ENCODE data around the gene PLPPR5.
"Not testable (repeated sequence)": the region's sequence is repeated elsewhere in the genome, so short reads cannot be mapped to it uniquely, and the experiment has no call there.

PLPPR5 gene

DNA sequence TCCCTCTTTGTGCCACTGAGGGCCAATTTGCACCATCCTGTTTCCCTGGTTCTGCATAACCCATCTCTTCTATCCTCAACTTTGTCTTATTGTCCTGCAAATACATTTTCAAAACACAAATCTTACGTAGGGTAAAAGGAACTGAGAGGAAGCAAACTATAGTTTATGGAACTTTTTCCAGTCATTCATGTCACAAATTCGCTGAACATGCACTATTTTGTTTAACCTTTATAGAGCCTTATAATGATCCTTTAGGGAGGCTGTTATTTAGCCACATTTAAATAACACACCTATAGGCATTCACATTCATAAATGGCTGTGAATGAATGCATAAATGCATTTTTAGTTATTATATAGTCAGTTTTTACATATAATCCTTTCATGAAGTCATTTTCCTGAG, 85.0 kb downstream of the PLPPR5 start:
- DNase-seq (ENCODE audit: extremely low read depth in 1 of 2, low read depth in 1 of 2): no peak

DNA sequence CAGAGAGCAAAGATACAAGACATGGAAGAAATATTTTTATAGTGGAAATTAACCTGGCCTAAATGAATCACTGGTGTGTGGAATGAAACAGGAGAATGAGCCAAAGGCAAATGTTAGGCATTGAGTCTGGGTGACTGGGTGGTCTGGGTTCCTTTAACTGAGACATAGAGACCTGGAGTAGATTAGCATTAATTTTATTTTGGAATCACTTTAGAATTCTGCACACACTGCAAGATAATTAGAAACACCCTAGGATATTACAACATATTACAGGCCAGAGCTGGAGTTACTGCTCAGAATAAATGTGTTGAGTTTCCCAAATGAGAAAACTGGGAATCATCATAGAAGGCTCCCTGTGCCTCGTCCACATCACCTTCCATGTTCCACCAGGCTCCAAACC, 85.5 kb downstream of the PLPPR5 start:
- DNase-seq (ENCODE audit: extremely low read depth in 1 of 2, low read depth in 1 of 2): no peak

DNA sequence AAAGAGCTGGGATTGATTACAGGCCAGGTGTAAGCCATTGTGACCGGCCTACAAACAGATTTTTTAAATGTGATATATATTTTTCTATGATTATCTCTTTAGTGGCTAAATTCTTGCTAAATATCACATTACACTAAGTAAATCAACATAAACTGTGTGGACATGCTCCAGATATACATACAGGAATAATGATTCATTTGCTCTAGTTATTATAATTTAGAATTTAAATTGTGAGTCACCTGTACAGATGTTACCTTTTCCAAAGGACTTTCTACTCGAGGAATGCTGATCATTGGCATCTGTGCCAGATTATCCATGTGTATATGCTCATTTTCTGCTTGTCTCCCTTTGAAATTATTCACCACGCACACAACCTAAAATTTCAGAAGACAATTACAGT, 90.1 kb downstream of the PLPPR5 start:
- no peak for DNase-seq (ENCODE audit: extremely low read depth in 1 of 2, low read depth in 1 of 2)

DNA sequence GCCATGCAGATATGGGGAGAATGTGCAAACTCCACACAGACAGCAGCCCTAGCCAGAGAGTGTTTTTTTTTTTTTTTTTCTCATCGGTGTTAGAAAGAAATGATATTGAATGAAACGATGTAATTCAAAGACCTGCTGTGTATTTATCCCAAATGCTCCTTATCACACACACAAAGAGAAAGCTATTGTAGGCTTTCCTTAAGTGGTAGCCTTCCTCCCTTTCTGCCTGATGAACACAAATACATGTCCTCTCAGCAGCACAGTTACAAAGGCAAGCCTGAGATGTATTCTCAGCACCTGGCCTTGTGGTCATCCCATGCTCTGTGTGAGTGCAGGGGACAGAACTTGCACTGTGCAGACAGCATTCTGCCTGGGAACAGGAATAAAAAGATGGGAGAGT, 93.8 kb downstream of the PLPPR5 start:
- no peak for DNase-seq (ENCODE audit: extremely low read depth in 1 of 2, low read depth in 1 of 2)

DNA sequence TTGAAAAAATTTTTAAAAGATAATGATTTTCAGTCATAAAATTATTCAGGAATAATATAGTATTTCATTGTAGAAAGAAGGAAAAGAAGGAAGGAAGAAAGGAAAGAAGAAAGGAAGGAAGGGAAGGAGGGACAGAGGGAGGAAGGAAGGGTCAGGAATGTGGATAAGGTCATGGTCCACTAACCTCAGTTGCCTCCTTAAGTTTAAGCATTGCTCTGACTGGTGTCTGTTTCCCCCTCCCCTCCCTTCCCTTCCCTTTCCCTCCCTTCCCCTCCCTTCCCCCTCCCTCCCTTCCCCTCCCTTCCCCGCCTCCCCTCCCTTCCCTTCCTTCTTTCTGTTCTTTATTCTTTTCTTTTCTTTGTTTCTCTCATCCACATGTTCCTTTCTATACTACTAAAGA, 95.7 kb downstream of the PLPPR5 start:
- no peak for DNase-seq (ENCODE audit: extremely low read depth in 1 of 2, low read depth in 1 of 2)

DNA sequence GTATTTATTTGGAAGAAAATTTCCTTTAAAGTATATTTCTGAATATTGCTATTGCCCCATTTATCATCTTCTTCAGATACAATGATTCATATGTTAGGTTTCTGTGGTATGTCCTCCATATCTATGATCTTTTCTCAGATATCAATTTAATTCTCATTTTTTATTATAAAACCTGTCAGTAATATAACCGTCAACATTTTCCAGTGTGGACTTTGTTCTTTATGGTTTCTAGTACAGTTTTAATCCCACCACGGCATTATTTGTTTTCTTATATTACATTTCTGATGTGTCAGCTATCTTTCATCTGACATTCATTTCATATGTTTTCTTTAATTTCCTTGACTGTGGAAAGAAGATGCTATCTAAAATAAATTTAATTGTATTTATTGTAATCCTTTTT, 97.9 kb downstream of the PLPPR5 start:
- DNase-seq (ENCODE audit: extremely low read depth in 1 of 2, low read depth in 1 of 2): no peak

GRCh38 chr1:98906361-98906760, 98.3 kb downstream of the PLPPR5 start:
- DNase-seq (ENCODE audit: extremely low read depth in 1 of 2, low read depth in 1 of 2): no peak

GRCh38 chr1:98904684-98905083, 100.0 kb downstream of the PLPPR5 start:
- DNase-seq (ENCODE audit: extremely low read depth in 1 of 2, low read depth in 1 of 2): no peak

DNA sequence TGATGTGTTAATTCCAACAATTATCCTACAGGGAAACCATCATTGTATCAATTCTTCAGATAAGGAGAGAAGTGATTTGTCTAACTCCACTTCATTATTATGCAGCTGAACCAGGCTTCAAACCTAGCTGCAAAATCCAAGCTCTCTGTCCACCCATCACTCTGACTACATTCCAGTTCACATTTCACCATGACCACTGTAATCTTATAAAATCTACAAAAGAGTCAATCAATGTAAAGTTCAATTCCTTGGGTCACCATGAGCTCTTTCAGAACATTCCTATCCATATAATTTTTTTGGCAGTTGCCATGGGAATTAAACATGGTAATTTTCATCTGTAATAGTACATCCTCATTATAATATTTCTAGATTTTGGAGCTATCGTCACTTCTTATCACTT, 100.9 kb downstream of the PLPPR5 start:
- DNase-seq (ENCODE audit: extremely low read depth in 1 of 2, low read depth in 1 of 2): no peak

DNA sequence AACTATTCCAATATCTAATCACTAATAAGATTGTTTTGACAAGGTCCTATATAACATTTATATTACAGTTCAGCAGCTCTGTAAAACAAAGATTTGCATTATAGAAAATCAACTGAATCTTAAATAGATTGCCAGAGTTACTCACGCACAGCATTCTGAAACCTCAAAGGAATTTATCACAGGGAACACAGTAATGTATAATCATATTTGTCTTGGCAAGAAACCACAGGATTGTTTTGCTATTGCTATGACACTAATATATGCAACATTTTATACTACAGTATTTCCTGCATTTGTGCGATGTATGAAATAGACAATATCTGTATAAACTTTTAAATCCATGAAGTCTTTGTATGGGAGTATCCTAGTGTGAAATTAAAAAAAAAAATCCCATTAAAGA, 101.4 kb downstream of the PLPPR5 start:
- DNase-seq (ENCODE audit: extremely low read depth in 1 of 2, low read depth in 1 of 2): no peak

- no peak for DNase-seq (ENCODE audit: extremely low read depth in 1 of 2, low read depth in 1 of 2)
These were observed 105.7 kb downstream of the PLPPR5 start for GRCh38 chr1:98898940-98899339.

DNA sequence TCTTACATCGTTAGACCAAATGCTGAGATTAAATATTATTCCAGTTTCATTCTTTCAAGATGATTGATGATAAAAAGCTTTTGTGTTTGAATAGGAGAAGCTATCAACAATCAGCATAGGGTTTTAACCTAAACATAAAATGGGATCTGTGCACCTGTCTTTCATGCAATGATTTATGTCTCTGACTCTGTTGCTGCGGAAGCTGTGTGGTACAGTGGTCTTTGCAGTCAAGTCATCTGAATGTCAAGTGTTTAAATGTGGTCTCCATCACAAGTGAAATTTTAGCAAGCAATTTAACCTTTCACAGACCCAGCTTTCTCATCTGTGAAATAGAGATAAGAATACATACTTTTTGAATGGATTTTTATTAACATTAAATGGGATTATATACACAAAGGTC, 107.2 kb downstream of the PLPPR5 start:
- DNase-seq (ENCODE audit: extremely low read depth in 1 of 2, low read depth in 1 of 2): no peak

DNA sequence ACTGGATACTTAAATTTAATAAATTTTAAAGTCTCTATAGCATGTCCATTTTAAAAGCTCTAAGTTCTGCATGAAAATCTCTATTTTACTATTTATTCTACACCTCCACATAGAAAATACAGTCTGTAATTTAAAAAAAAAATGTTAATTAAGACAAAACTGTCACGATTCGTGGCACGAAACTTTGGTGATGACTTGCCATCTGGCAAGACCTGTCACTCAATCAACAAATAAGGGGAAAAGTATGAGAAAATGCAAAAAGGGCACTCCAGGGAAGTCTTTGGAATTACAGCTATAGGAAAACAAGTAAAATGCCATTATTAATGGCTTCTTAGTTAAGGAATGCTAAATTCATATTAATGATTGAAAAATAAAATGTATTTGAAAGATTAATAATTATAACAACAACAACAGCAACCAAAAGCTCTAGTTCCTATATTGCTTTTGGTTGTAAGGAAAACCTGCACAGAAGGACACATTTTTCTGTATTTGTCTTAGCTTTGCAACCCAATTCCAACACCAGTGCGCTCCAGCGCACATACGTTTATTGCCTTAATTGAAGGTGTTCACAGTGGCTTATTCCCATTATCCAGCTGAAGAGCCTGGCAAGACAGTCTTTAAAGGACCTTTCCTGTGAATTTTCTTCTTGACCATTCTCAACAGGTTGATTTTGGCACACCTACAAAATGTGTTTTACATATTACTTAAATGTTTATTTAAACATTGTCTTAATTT, 107.8 kb downstream of the PLPPR5 start:
- DNase-seq (ENCODE audit: extremely low read depth in 1 of 2, low read depth in 1 of 2): no peak

DNA sequence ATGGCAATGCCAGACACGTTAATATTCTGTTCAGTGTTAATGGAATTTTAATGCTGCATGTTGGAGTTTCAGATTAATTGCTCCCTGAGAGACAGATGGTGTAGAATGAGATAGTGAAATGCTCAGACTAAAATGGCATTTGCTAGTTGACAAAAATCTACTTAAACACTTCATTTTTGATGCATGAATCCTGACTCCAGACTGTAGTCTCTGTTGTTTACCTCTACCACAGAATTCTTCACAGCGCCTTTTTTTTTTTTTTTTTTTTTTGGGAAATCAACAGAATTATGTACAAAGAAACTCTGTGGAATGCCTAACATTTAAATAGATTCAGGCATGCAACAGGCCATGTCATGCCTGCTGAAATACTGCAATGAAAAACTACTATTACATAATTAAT, 111.3 kb downstream of the PLPPR5 start:
- DNase-seq (ENCODE audit: extremely low read depth in 1 of 2, low read depth in 1 of 2): no peak

GRCh38 chr1:98888869-98889268, 115.8 kb downstream of the PLPPR5 start:
- DNase-seq (ENCODE audit: extremely low read depth in 1 of 2, low read depth in 1 of 2): no peak

- DNase-seq (ENCODE audit: extremely low read depth in 1 of 2, low read depth in 1 of 2): no peak
These were observed 117.2 kb downstream of the PLPPR5 start for GRCh38 chr1:98887507-98887906.

GRCh38 chr1:98884864-98885263, 119.8 kb downstream of the PLPPR5 start:
- no peak for DNase-seq (ENCODE audit: extremely low read depth in 1 of 2, low read depth in 1 of 2)

DNA sequence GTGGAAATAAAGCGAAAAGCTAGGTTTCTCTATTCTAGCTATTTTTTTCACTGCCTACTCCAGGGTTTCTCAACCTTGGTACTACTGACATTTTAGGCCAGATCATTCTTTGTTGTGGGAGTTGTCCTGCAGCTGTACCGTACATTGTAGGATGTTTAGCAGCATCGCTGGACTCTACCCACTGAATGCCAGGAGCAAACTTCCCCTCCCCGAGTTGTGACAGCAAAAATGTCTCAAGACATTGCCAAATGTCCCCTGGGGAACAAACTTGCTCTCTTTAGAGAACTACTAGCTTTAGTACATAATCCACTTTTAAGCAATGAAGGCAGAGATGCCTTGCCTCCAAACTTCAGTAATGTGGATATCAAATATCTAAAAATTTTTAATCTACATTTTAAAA, 122.8 kb downstream of the PLPPR5 start:
- DNase-seq (ENCODE audit: extremely low read depth in 1 of 2, low read depth in 1 of 2): no peak

DNA sequence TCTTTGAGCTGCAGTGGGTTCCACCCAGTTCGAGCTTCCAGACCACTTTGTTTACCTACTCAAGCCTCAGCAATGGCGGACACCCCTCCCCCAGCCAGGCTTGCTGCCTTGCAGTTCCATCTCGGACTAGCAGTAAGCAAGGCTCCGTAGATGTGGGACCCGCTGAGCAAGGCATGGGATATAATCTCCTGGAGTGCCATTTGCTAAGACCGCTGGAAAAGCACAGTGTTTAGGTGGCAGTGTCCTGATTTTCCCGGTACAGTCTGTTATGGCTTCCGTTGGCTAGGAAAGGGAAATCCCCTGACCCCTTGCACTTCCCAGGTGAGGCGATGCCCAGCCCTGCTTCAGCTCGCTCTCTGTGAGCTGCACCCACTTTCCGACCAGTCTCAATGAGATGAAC, 123.4 kb downstream of the PLPPR5 start:
- not testable (repeated sequence) for DNase-seq (ENCODE audit: extremely low read depth in 1 of 2, low read depth in 1 of 2)

DNA sequence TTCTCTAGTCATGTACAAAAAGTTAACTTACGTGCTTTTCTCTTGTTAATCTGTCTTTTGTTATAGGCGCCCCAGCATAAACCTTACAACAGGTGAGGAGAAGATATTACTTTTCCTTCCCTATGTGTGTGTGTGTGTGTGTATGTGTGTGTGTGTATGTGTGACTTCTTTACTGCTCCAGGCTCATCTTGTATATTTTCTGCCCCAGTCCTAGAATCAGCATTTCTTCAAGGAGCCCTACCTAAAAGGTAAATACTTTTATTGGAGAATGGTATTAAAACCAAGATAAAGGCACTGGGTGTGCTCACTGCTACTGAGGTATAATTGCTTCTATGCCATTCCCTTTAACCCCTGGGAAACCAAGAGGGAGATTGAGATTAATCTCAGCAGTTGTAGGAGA, 129.8 kb downstream of the PLPPR5 start:
- no peak for DNase-seq (ENCODE audit: extremely low read depth in 1 of 2, low read depth in 1 of 2)

GRCh38 chr1:98870959-98871903, 133.4 kb downstream of the PLPPR5 start:
- DNase-seq (ENCODE audit: extremely low read depth in 1 of 2, low read depth in 1 of 2): peak in 1 of 2 donors; percentile 1

DNA sequence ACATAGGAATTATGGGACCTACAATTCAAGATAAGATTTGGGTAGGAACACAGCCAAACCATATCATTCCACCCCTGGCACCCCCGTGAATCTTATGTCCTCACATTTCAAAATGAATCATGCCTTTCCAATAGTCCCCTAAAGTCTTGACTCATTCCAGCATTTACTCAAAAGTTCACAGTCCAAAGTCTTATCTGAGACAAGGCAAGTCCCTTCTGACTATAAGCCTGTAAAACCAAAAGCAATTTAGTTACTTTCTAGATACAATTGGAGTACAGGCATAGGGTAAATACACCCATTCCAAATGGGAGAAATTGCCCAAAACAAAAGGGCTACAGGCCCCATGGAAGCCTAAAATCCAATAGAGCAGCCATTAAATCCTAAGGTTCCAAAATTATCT, 138.9 kb downstream of the PLPPR5 start:
- DNase-seq (ENCODE audit: extremely low read depth in 1 of 2, low read depth in 1 of 2): no peak
